GM12878 (cell line): ENCODE results near the gene ADSS1. TPM values are rescaled to one million over a fixed set of nuclear protein-coding genes. Genes with fewer than 3 reads are reported as not detected.

Experiments used
- ATAC-seq: fragments of 200-7000 bp; cut with Tn5 transposase; 3 replicates; pipeline ENCODE4 v1.9.1; 2020; ENCODE audit warnings: mild to moderate bottlenecking, moderate library complexity
- BruUV-seq: library from RNA; stranded (reverse); fragments of 400-500 nt; replicated peaks from 2 replicates; lab custom pipeline; 2021; lab: Mats Ljungman, UMichigan
- CTCF ChIA-PET: fragments of 300-600 bp; sonication (Branson Sonifier 250); formaldehyde crosslinking; extraction: SDS; loops from one replicate; lab custom pipeline; 2021; ENCODE audit warnings: inconsistent platforms; lab: Yijun Ruan, JAX
- POLR2A ChIA-PET: fragments of 350-600 bp; formaldehyde crosslinking; extraction: SDS; loops from one replicate; lab custom pipeline; 2021; ENCODE audit warnings: inconsistent platforms; lab: Charles Lee
- RAD21 ChIA-PET: fragments of 300-600 bp; sonication (Branson Sonifier 250); formaldehyde crosslinking; loops from one replicate; lab custom pipeline; 2023; ENCODE audit warnings: antibody characterized with exemption; ENCODE audit not compliant: unreplicated experiment; lab: Charles Lee
- SMC1A ChIA-PET: fragments of 300-600 bp; sonication (Branson Sonifier 250); formaldehyde crosslinking; loops from one replicate; lab custom pipeline; 2023; ENCODE audit not compliant: unreplicated experiment, uncharacterized antibody; lab: Charles Lee
- DNase-seq: peaks from one replicate; pipeline ENCODE4 v3.0.0-alpha.2; 2011; ENCODE audit warnings: low read depth, low spot score
- FAIRE-seq: peaks from 3 replicates; lab custom pipeline; 2011; peaks lifted over from hg19 to GRCh38; lab: Jason Lieb, UNC
- H2AFZ ChIP-seq: 2 replicates; pipeline ENCODE4 v1.6.0; 2011; ENCODE audit warnings: low read depth, low read length, control low read depth; ENCODE audit not compliant: control insufficient read depth
- H3K27ac ChIP-seq: 2 replicates; pipeline ENCODE4 v1.5.1; 2011; ENCODE audit warnings: control low read depth; ENCODE audit not compliant: control insufficient read depth, insufficient read depth
- H3K27me3 ChIP-seq, 2 experiments: replicated peaks in 1 of 2; 2 replicates each; pipeline versions ENCODE4 v1.6.0 to v1.6.1; 2011; ENCODE audit warnings: low read length in 1 of 2; ENCODE audit not compliant: control insufficient read depth in 2 of 2, insufficient read depth in 2 of 2
- H3K36me3 ChIP-seq, 2 experiments: 2 replicates each; pipeline ENCODE4 v1.5.1; 2011; ENCODE audit warnings: low read length in 1 of 2; ENCODE audit not compliant: control insufficient read depth in 2 of 2, insufficient read depth in 2 of 2
- H3K4me1 ChIP-seq: 2 replicates; pipeline ENCODE4 v1.6.1; 2011; ENCODE audit warnings: mild to moderate bottlenecking, low read length, moderate library complexity, mixed read lengths; ENCODE audit not compliant: control insufficient read depth, insufficient read depth
- H3K4me2 ChIP-seq: 2 replicates; pipeline ENCODE4 v1.6.0; 2011; ENCODE audit warnings: control low read depth; ENCODE audit not compliant: control insufficient read depth, insufficient read depth
- H3K4me3 ChIP-seq: fragments of 200-600 bp; sonication (generic); 2 replicates; pipeline ENCODE4 v1.5.1; 2016
- H3K79me2 ChIP-seq: 2 replicates; pipeline ENCODE4 v1.6.0; 2011; ENCODE audit warnings: low read length; ENCODE audit not compliant: control insufficient read depth, insufficient read depth
- H3K9ac ChIP-seq: 2 replicates; pipeline ENCODE4 v1.8.0; 2011; ENCODE audit warnings: low read length, control low read depth, mixed read lengths; ENCODE audit not compliant: control insufficient read depth, insufficient read depth
- H3K9me3 ChIP-seq: replicated peaks from 3 replicates; pipeline ENCODE4 v1.5.1; 2011; ENCODE audit warnings: mild to moderate bottlenecking, low read length; ENCODE audit not compliant: control insufficient read depth, insufficient read depth
- H4K20me1 ChIP-seq: 2 replicates; pipeline ENCODE4 v1.6.0; 2011; ENCODE audit not compliant: control insufficient read depth, insufficient read depth
- BCL11A ChIP-seq: IDR thresholded peaks from 2 replicates; pipeline ENCODE4 v1.6.1; 2011; ENCODE audit warnings: low read depth, low read length
- CBX3 ChIP-seq: fragments of 200-600 bp; sonication (generic); IDR thresholded peaks from 2 replicates; pipeline ENCODE4 v1.6.1; 2016; ENCODE audit warnings: low read depth, borderline replicate concordance
- CHD4 ChIP-seq: fragments of 200-600 bp; sonication (generic); IDR thresholded peaks from 2 replicates; pipeline ENCODE4 v1.6.1; 2016; ENCODE audit warnings: mild to moderate bottlenecking
- MTA2 ChIP-seq: fragments of 450-650 bp; IDR thresholded peaks from 2 replicates; pipeline ENCODE4 v1.6.1; 2016; ENCODE audit warnings: low read depth, mild to moderate bottlenecking, moderate library complexity
- MYC ChIP-seq: IDR thresholded peaks from 2 replicates; pipeline ENCODE4 v1.6.1; 2011; ENCODE audit warnings: mild to moderate bottlenecking, low read length, moderate library complexity, inconsistent platforms; ENCODE audit not compliant: insufficient read depth, insufficient replicate concordance, insufficient read length, severe bottlenecking
- NBN ChIP-seq: fragments of 450-650 bp; IDR thresholded peaks from 2 replicates; pipeline ENCODE4 v1.6.1; 2016
- NR2C2 ChIP-seq: IDR thresholded peaks from 2 replicates; pipeline ENCODE4 v1.6.1; 2011; ENCODE audit warnings: borderline replicate concordance, low read depth; ENCODE audit not compliant: control insufficient read depth, insufficient read length
- POLR2A ChIP-seq: IDR thresholded peaks from 2 replicates; pipeline ENCODE4 v1.6.1; 2011; ENCODE audit warnings: low read depth, mild to moderate bottlenecking, low read length
- TAF1 ChIP-seq: IDR thresholded peaks from 2 replicates; pipeline ENCODE4 v1.6.1; 2011; ENCODE audit warnings: mild to moderate bottlenecking, low read depth, low read length, borderline replicate concordance
- TCF3 ChIP-seq: IDR thresholded peaks from 2 replicates; pipeline ENCODE4 v1.6.1; 2012; ENCODE audit warnings: low read depth, mild to moderate bottlenecking, low read length, borderline replicate concordance; ENCODE audit not compliant: insufficient read depth
- ZNF384 ChIP-seq: IDR thresholded peaks from 2 replicates; pipeline ENCODE4 v1.6.1; 2012; ENCODE audit warnings: low read depth, mild to moderate bottlenecking, low read length, improper control_type of control experiment, borderline replicate concordance
- WGBS: methylation state at CpG from one replicate; pipeline ENCODE4 v1.1.6; 2016; ENCODE audit warnings: low lambda C conversion rate; ENCODE audit not compliant: insufficient replicate concordance, insufficient coverage; ENCODE audit errors: missing lambda C conversion rate; 5-methylcytosine and 5-hydroxymethylcytosine counted together
- in situ Hi-C: fragments of 300-500 bp; cut with MboI; formaldehyde crosslinking; loops from 9 replicates; pipeline ENCODE4 v1.14.3; 2018; ENCODE audit warnings: mixed read lengths
- intact Hi-C: fragments of 100-400 bp; cut with micrococcal nuclease; formaldehyde crosslinking; loops from one replicate; pipeline ENCODE4 v1.14.2; 2022; ENCODE audit not compliant: unreplicated experiment
- polyA plus RNA-seq, 11 experiments: library from polyadenylated mRNA; depleted of rRNA in 4 of 11; unstranded in 6 of 11; stranded (reverse) in 5 of 11; fragments of >200 nt; fragmentation: Nextera tagmentation in 4 of 11; fragmentation: Illumina TruSeq in 1 of 11; extraction: Ambion mirVana in 4 of 11; extraction: Trizol in 1 of 11; gene quantifications; 1 replicate in 1 of 11; 2 replicates in 10 of 11; pipeline versions ENCODE4 v1.2.1 to v1.2.3, GENCODE V29; 2011 to 2016; ENCODE audit warnings: inconsistent platforms in 2 of 11, missing spikeins in 2 of 11, low read depth in 1 of 11
- total RNA-seq, 4 experiments: library from RNA; depleted of rRNA in 3 of 4; stranded (reverse); fragments of >200 nt in 3 of 4; fragmentation: Illumina TruSeq in 1 of 4; extraction: Trizol in 1 of 4; gene quantifications; 2 replicates each; pipeline versions ENCODE4 v1.2.1 to v1.2.3, GENCODE V29; 2013 to 2021
- TF ChIP-seq, protein P1 (sequence below): IDR thresholded peaks from 2 replicates; pipeline ENCODE4 v1.6.1; 2012; ENCODE audit warnings: improper control_type of control experiment, low read depth, low read length; ENCODE audit not compliant: insufficient replicate concordance

ADSS1 gene
- total and polyA plus RNA-seq, 10 of the 15 experiments (the other 5 are each of a cell fraction or from before 2014, with no cell fraction given): 0.11 to 0.45 (median 0.28) TPM; not detected in 5

DNA sequence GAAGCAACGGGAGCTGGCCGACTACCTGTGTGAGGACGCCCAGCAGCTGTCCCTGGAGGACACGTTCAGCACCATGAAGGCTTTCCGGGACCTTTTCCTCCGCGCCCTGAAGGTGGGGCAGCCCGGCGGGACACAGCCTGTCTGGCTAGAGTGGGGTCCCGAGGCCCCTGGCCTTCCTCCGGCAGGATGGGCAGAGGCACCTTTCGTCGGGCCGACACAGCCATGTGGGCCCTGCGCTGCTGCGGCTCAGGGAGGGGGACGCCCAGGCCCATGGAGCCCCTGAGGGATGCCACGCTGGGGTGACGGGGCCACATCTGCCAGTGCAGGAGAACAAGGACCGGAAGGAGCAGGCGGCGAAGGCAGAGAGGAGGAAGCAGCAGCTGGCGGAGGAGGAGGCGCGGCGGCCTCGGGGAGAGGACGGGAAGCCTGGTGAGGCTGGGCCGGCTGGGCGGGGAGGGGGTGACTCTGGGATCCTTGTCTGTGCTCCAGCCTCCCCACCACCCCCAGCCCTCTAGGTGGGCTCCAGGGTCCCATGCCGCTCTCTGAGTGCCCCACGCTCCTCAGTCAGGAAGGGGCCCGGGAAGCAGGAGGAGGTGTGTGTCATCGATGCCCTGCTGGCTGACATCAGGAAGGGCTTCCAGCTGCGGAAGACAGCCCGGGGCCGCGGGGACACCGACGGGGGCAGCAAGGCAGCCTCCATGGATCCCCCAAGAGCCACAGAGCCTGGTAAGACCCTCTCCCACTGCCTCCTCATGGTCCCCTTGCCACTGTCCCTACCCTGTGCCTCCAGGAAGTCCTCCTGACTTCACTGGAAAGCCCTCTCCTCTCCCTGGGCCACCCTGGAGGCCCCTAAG is 10.9 kb upstream of the ADSS1 start:
- CTCF ChIA-PET: no interaction called here
- no TSS peak for BruUV-seq
- TF ChIP-seq CHD4 (no peak), TAF1 (no peak), NBN (no peak), POLR2A (no peak), CBX3 (no peak), ZNF384 (no peak), TCF3 (no peak)
- TF ChIP-seq, all 136 proteins: peak for 0
- no peak overlapping the region for H3K4me3 ChIP-seq
- no peak overlapping the region for H3K27ac ChIP-seq
- H3K4me1 ChIP-seq: no peaks in the 10 kb centered on the region
- H4K20me1 ChIP-seq: no peaks in the 10 kb centered on the region
- 82% methylated on average over 39 of the region's 40 CpGs for WGBS
- no peak for ATAC-seq
- POLR2A ChIA-PET: interaction anchor here (0.5 kb wide), 1 partner anchor 302 kb away, joined by 4 read pairs; no protein-coding TSS in a partner anchor
- H3K36me3 ChIP-seq: no peaks in the 10 kb centered on the region; a peak in 1 of 4 replicates
- in situ Hi-C loops: no loop called here
- no peak overlapping the region for H3K4me2 ChIP-seq
- intact Hi-C loops: no loop called here
- DNase-seq: no peak
- no peaks in the 10 kb centered on the region for H3K79me2 ChIP-seq
- SMC1A ChIA-PET: no interaction called here
- no peak for FAIRE-seq
- H3K9me3 ChIP-seq: no peaks in the 10 kb centered on the region
- RAD21 ChIA-PET: no interaction called here
- no peak overlapping the region for H2AFZ ChIP-seq
- no peak overlapping the region for H3K9ac ChIP-seq
- H3K27me3 ChIP-seq: no peaks in the 10 kb centered on the region

- no TSS peak for BruUV-seq
- FAIRE-seq: no peak
- in situ Hi-C loops (no loop called here), intact Hi-C loops (no loop called here)
- Histone ChIP-seq H4K20me1 (no peaks in the 10 kb centered on the region), H3K4me2 (no peak overlapping the region), H3K27me3 (no peaks in the 10 kb centered on the region), H3K36me3 (no peaks in the 10 kb centered on the region; a peak in 1 of 4 replicates), H3K9me3 (no peaks in the 10 kb centered on the region), H3K79me2 (no peaks in the 10 kb centered on the region), H3K27ac (no peak overlapping the region), H2AFZ (no peak overlapping the region), H3K4me1 (no peaks in the 10 kb centered on the region), H3K9ac (no peak overlapping the region), H3K4me3 (no peak overlapping the region)
- ChIA-PET POLR2A (no interaction called here), CTCF (no interaction called here), RAD21 (no interaction called here), SMC1A (no interaction called here)
- no peak for ATAC-seq
- no peak for DNase-seq
- 93% methylated on average over 16 of the region's 16 CpGs for WGBS
- TF ChIP-seq CHD4: no peak
- TF ChIP-seq, protein P1, sequence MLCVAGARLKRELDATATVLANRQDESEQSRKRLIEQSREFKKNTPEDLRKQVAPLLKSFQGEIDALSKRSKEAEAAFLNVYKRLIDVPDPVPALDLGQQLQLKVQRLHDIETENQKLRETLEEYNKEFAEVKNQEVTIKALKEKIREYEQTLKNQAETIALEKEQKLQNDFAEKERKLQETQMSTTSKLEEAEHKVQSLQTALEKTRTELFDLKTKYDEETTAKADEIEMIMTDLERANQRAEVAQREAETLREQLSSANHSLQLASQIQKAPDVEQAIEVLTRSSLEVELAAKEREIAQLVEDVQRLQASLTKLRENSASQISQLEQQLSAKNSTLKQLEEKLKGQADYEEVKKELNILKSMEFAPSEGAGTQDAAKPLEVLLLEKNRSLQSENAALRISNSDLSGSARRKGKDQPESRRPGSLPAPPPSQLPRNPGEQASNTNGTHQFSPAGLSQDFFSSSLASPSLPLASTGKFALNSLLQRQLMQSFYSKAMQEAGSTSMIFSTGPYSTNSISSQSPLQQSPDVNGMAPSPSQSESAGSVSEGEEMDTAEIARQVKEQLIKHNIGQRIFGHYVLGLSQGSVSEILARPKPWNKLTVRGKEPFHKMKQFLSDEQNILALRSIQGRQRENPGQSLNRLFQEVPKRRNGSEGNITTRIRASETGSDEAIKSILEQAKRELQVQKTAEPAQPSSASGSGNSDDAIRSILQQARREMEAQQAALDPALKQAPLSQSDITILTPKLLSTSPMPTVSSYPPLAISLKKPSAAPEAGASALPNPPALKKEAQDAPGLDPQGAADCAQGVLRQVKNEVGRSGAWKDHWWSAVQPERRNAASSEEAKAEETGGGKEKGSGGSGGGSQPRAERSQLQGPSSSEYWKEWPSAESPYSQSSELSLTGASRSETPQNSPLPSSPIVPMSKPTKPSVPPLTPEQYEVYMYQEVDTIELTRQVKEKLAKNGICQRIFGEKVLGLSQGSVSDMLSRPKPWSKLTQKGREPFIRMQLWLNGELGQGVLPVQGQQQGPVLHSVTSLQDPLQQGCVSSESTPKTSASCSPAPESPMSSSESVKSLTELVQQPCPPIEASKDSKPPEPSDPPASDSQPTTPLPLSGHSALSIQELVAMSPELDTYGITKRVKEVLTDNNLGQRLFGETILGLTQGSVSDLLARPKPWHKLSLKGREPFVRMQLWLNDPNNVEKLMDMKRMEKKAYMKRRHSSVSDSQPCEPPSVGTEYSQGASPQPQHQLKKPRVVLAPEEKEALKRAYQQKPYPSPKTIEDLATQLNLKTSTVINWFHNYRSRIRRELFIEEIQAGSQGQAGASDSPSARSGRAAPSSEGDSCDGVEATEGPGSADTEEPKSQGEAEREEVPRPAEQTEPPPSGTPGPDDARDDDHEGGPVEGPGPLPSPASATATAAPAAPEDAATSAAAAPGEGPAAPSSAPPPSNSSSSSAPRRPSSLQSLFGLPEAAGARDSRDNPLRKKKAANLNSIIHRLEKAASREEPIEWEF: no peak
- TF ChIP-seq MTA2: no peak
- no peak for TF ChIP-seq NR2C2
- TF ChIP-seq BCL11A: no peak
- TF ChIP-seq MYC: no peak
These were observed 10.0 kb upstream of the ADSS1 start for GRCh38 chr14:104714066-104714465.
